ENCODE data around the gene SPNS3. TPM values are rescaled to one million over a fixed set of nuclear protein-coding genes. Genes with fewer than 3 reads are reported as not detected.

Gene SPNS3
- total and polyA plus RNA-seq, 9 of the 15 experiments (the other 6 are each of a cell fraction or from before 2014, with no cell fraction given) = not detected

DNA sequence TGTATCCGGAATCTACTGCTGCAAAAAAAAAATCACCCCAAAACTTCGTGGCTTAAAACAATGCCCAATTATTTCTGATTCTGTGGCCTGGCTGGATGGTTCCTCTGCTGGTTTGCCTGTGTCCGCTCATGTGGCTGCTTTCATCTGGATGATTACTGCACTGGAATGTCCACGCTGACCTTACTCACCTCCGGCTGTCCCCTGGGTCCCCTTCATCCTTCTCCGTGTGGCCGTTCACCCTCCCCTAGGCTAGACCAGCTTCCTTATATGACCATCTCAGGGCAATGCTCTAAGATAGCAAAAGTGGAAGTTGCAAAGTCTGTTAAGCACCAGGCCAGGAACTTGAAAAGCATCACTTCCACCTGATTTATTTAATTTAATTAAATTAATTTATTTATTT lies 33.5 kb downstream of the SPNS3 start:
- H3K27ac ChIP-seq (ENCODE audit: extremely low read depth, low read depth, low read length) = no peak overlapping the region
- H3K9ac ChIP-seq (ENCODE audit: insufficient read depth in 1 of 2, low read depth in 2 of 2, low read length in 2 of 2) = no peak overlapping the region
- FAIRE-seq = no peak
- peaks cover 2 to 23% of the 10 kb centered on the region in 2 experiments; a peak in 4 of 5 replicates for H3K27me3 ChIP-seq (ENCODE audit: control insufficient read depth in 2 of 2, insufficient read depth in 2 of 2, low read length in 2 of 2)
- BruUV-seq (replicated peaks) = no TSS peak
- no peaks in the 10 kb centered on the region for H3K79me2 ChIP-seq (ENCODE audit: control insufficient read depth, insufficient read depth, low read length)
- no peak overlapping the region for H2AFZ ChIP-seq (ENCODE audit: low read depth, low read length)
- intact Hi-C loops (cut with micrococcal nuclease) = no loop called here
- H3K9me3 ChIP-seq (replicated peaks; ENCODE audit: control insufficient read depth, insufficient read depth, low read depth, low read length) = no peaks in the 10 kb centered on the region
- in situ Hi-C loops (cut with MboI) = no loop called here
- no peaks in the 10 kb centered on the region for H3K9me1 ChIP-seq (ENCODE audit: control insufficient read depth, insufficient read depth, low read length)
- H4K20me1 ChIP-seq (replicated peaks; ENCODE audit: control insufficient read depth, insufficient read depth, low read length) = no peaks in the 10 kb centered on the region
- H3K4me1 ChIP-seq (replicated peaks in 1 of 2; ENCODE audit: control insufficient read depth in 2 of 2, insufficient read depth in 2 of 2, low read length in 2 of 2) = no peaks in the 10 kb centered on the region; a peak in 1 of 5 replicates
- TF ChIP-seq ZNF644 (tag; IDR thresholded peaks at IDR 0.05; ENCODE audit: low read depth) = no peak
- no peak for TF ChIP-seq E2F5 (CRISPR knock-in tag; IDR thresholded peaks at IDR 0.05)
- no peak for TF ChIP-seq RNF2 (IDR thresholded peaks at IDR 0.05)
- TF ChIP-seq GABPB2 (CRISPR knock-in tag; conservative IDR thresholded peaks at IDR 0.05) = no peak
- no peak for TF ChIP-seq HCFC1 (IDR thresholded peaks at IDR 0.05; ENCODE audit: low read depth, low read length)
- TF ChIP-seq E2F6 (IDR thresholded peaks at IDR 0.05; ENCODE audit: borderline replicate concordance in 1 of 2, extremely low read depth in 1 of 2, insufficient read depth in 1 of 2, insufficient read length in 1 of 2, low read depth in 1 of 2, low read length in 1 of 2, poor library complexity in 1 of 2, severe bottlenecking in 1 of 2) = no peak
- TF ChIP-seq ZNF639 (CRISPR knock-in tag; conservative IDR thresholded peaks at IDR 0.05 in 1 of 2, IDR thresholded peaks at IDR 0.05 in 1 of 2) = no peak
- no peak for TF ChIP-seq ZNF507 (tag; conservative IDR thresholded peaks at IDR 0.05)
- TF ChIP-seq ILK (tag; IDR thresholded peaks at IDR 0.05; ENCODE audit: borderline replicate concordance, low read depth) = no peak
- no peak for TF ChIP-seq HOXB6 (CRISPR knock-in tag; IDR thresholded peaks at IDR 0.05; ENCODE audit: borderline replicate concordance)
- TF ChIP-seq RFX5 (IDR thresholded peaks at IDR 0.05; ENCODE audit: low read depth, low read length) = no peak
- TF ChIP-seq USF2 (CRISPR knock-in tag; IDR thresholded peaks at IDR 0.05) = no peak
- TF ChIP-seq HNRNPH1 (optimal IDR thresholded peaks at IDR 0.05; ENCODE audit: low read depth, low read length) = no peak
- no peak for DNase-seq (ENCODE audit: extremely low read depth in 1 of 4, low spot score in 3 of 4)
- ChIA-PET POLR2A (interaction anchor here (1.8 kb wide), 1 partner anchor 18 kb away, joined by 5 read pairs; no protein-coding TSS in a partner anchor), CTCF (ENCODE audit: low intra/inter-chr PET ratio) (no interaction called here)
- no peak for ATAC-seq
- H3K4me2 ChIP-seq (ENCODE audit: insufficient read depth, low read length) = no peak overlapping the region
- 8% methylated on average over 5 of the region's 7 CpGs for WGBS (ENCODE audit: insufficient coverage, low coverage, missing lambda C conversion rate)
- H3K36me3 ChIP-seq (ENCODE audit: control insufficient read depth, insufficient read depth, low read length) = no peaks in the 10 kb centered on the region
- H3K4me3 ChIP-seq = no peak overlapping the region

Measured in K562 (cell line).